SK-N-SH (cell line): ENCODE data around the gene ADCYAP1R1. TPM values are rescaled to one million over a fixed set of nuclear protein-coding genes. Genes with fewer than 3 reads are reported as not detected.

ENCODE experiments used
- CTCF ChIA-PET: fragments of 300-600, 350-600 bp; formaldehyde crosslinking; extraction: SDS; loops from one replicate; lab custom pipeline; 2021; lab: Yijun Ruan, JAX
- POLR2A ChIA-PET: fragments of 350-600 bp; sonication (Branson Sonifier 250); formaldehyde crosslinking; extraction: SDS; loops from one replicate; lab custom pipeline; 2020; ENCODE audit warnings: antibody characterized with exemption, inconsistent platforms; lab: Yijun Ruan, JAX
- DNase-seq: peaks from one replicate; pipeline ENCODE4 v3.0.0; 2012
- H2AFZ ChIP-seq: fragments of 200-600 bp; sonication (generic); 2 replicates; pipeline ENCODE4 v1.8.1; 2016; ENCODE audit warnings: antibody characterized with exemption, mild to moderate bottlenecking, low read depth
- H3F3A ChIP-seq: fragments of 200-600 bp; sonication (generic); replicated peaks from 2 replicates; pipeline ENCODE3; 2016; ENCODE audit warnings: antibody characterized with exemption, mild to moderate bottlenecking; ENCODE audit not compliant: insufficient read depth
- H3K27ac ChIP-seq, 2 experiments: fragments of 200-500 bp in 1 of 2; fragments of 200-600 bp in 1 of 2; sonication (Bioruptor generic) in 1 of 2; sonication (generic), shearing (Covaris generic) in 1 of 2; 2 replicates each; pipeline versions ENCODE4 v1.5.1 to v1.6.1; 2014 to 2016; ENCODE audit warnings: low read depth in 2 of 2, inconsistent platforms in 1 of 2, low read length in 1 of 2, mild to moderate bottlenecking in 1 of 2, mixed read lengths in 1 of 2
- H3K27me3 ChIP-seq: fragments of 200-600 bp; sonication (generic), shearing (Covaris generic); 2 replicates; pipeline ENCODE4 v1.6.1; 2016; ENCODE audit warnings: mixed run types; ENCODE audit not compliant: insufficient read depth
- H3K36me3 ChIP-seq, 2 experiments: fragments of 200-500 bp in 1 of 2; fragments of 200-600 bp in 1 of 2; sonication (Bioruptor generic) in 1 of 2; sonication (generic) in 1 of 2; replicated peaks in 1 of 2; 2 replicates each; pipeline versions ENCODE3 to v1.5.1; 2014 to 2016; ENCODE audit warnings: low read length in 1 of 2, mild to moderate bottlenecking in 1 of 2; ENCODE audit not compliant: insufficient read depth in 2 of 2, control insufficient read depth in 1 of 2
- H3K4me1 ChIP-seq, 2 experiments: fragments of 200-500 bp in 1 of 2; fragments of 200-600 bp in 1 of 2; sonication (Bioruptor generic) in 1 of 2; sonication (generic), shearing (Covaris generic) in 1 of 2; 2 replicates each; pipeline versions ENCODE4 v1.5.1 to v1.6.1; 2014 to 2016; ENCODE audit warnings: low read depth in 1 of 2, low read length in 1 of 2, mixed run types in 1 of 2; ENCODE audit not compliant: insufficient read depth in 2 of 2, control insufficient read depth in 1 of 2
- H3K4me2 ChIP-seq: fragments of 200-600 bp; sonication (generic), shearing (Covaris generic); 2 replicates; pipeline ENCODE4 v1.6.1; 2017; ENCODE audit warnings: mixed run types
- H3K4me3 ChIP-seq, 2 experiments: fragments of 200-500 bp in 1 of 2; fragments of 200-600 bp in 1 of 2; sonication (Bioruptor generic) in 1 of 2; sonication (generic), shearing (Covaris generic) in 1 of 2; 2 replicates each; pipeline versions ENCODE4 v1.5.1 to v1.8.1; 2014 to 2016; ENCODE audit warnings: low read depth in 2 of 2, inconsistent platforms in 1 of 2, low read length in 1 of 2, mild to moderate bottlenecking in 1 of 2, mixed read lengths in 1 of 2, moderate library complexity in 1 of 2
- H3K79me2 ChIP-seq: fragments of 200-600 bp; sonication (generic); 2 replicates; pipeline ENCODE4 v1.8.1; 2017; ENCODE audit warnings: mild to moderate bottlenecking; ENCODE audit not compliant: insufficient read depth
- H3K9ac ChIP-seq: fragments of 200-600 bp; sonication (generic); 2 replicates; pipeline ENCODE4 v1.6.1; 2017; ENCODE audit warnings: mixed run types
- H3K9me2 ChIP-seq: fragments of 200-600 bp; sonication (generic); 2 replicates; pipeline ENCODE4 v1.6.1; 2017; ENCODE audit warnings: mixed run types
- H3K9me3 ChIP-seq: fragments of 200-600 bp; sonication (generic); 2 replicates; pipeline ENCODE4 v1.6.1; 2017; ENCODE audit warnings: mixed run types, mild to moderate bottlenecking, moderate library complexity
- H4K20me1 ChIP-seq: fragments of 200-600 bp; sonication (generic); 2 replicates; pipeline ENCODE4 v1.6.1; 2017; ENCODE audit warnings: mild to moderate bottlenecking, mixed run types; ENCODE audit not compliant: insufficient read depth
- ELF1 ChIP-seq: IDR thresholded peaks from 2 replicates; pipeline ENCODE4 v1.4.0; 2012
- EP300 ChIP-seq, 2 experiments: IDR thresholded peaks; 2 replicates each; pipeline versions ENCODE4 v1.4.0 to v1.6.1; 2012; ENCODE audit warnings: borderline replicate concordance in 1 of 2, low read depth in 1 of 2, low read length in 1 of 2
- EZH2phosphoT487 ChIP-seq: fragments of 200-600 bp; sonication (generic); IDR thresholded peaks from 2 replicates; pipeline ENCODE4 v1.6.1; 2017; ENCODE audit warnings: low read depth, mixed run types, mild to moderate bottlenecking, antibody characterized with exemption, moderate library complexity, borderline replicate concordance
- GATA2 ChIP-seq: sonication (generic); formaldehyde crosslinking; IDR thresholded peaks from 2 replicates; pipeline ENCODE4 v1.5.0; 2020; ENCODE audit warnings: mild to moderate bottlenecking, missing genetic modification reagents
- NFIC ChIP-seq: IDR thresholded peaks from 2 replicates; pipeline ENCODE4 v1.4.0; 2012; ENCODE audit warnings: borderline replicate concordance
- NRF1 ChIP-seq: IDR thresholded peaks from 2 replicates; pipeline ENCODE4 v1.6.1; 2012; ENCODE audit warnings: low read depth, mild to moderate bottlenecking, low read length
- RCOR1 ChIP-seq: fragments of 150-350 bp; IDR thresholded peaks from 2 replicates; pipeline ENCODE4 v1.6.1; 2017; ENCODE audit warnings: antibody characterized with exemption, low read length
- SIN3A ChIP-seq: IDR thresholded peaks from 2 replicates; pipeline ENCODE4 v1.6.1; 2012; ENCODE audit warnings: low read depth, mild to moderate bottlenecking, low read length, moderate library complexity, borderline replicate concordance
- SMC3 ChIP-seq: IDR thresholded peaks from 2 replicates; pipeline ENCODE4 v1.6.1; 2012; ENCODE audit warnings: low read depth, low read length, improper control_type of control experiment
- TAF1 ChIP-seq: IDR thresholded peaks from 2 replicates; pipeline ENCODE4 v1.6.1; 2012; ENCODE audit warnings: low read depth, mild to moderate bottlenecking, low read length, moderate library complexity, borderline replicate concordance
- TEAD4 ChIP-seq: IDR thresholded peaks from 2 replicates; pipeline ENCODE4 v1.4.0; 2012; ENCODE audit warnings: mild to moderate bottlenecking, borderline replicate concordance; ENCODE audit not compliant: insufficient read depth
- USF1 ChIP-seq: IDR thresholded peaks from 2 replicates; pipeline ENCODE4 v1.4.0; 2012; ENCODE audit warnings: low read depth, borderline replicate concordance
- USF2 ChIP-seq: fragments of 150-350 bp; IDR thresholded peaks from 2 replicates; pipeline ENCODE4 v1.6.1; 2017; ENCODE audit warnings: antibody characterized with exemption, low read length, low read depth, borderline replicate concordance
- YY1 ChIP-seq: IDR thresholded peaks from 2 replicates; pipeline ENCODE4 v1.4.0; 2012; ENCODE audit warnings: low read depth, mild to moderate bottlenecking
- WGBS: methylation state at CpG from one replicate; pipeline ENCODE4 v1.1.6; 2017; ENCODE audit warnings: low lambda C conversion rate; 5-methylcytosine and 5-hydroxymethylcytosine counted together
- polyA plus RNA-seq, 3 experiments: library from polyadenylated mRNA; depleted of rRNA; stranded (reverse); fragments of >200 nt; gene quantifications; 2 replicates each; pipeline ENCODE4 v1.2.3, GENCODE V29; 2012

Gene ADCYAP1R1
- polyA plus RNA-seq, 1 of the 3 experiments (the other 2 are of a cell fraction), result 0.08 TPM

GRCh38 chr7:31028417-31028992 is 23.6 kb upstream of the ADCYAP1R1 start:
- H3K9me3 ChIP-seq, result no peaks in the 10 kb centered on the region
- no peak overlapping the region for H2AFZ ChIP-seq
- no peaks in the 10 kb centered on the region for H3F3A ChIP-seq
- no peaks in the 10 kb centered on the region for H3K79me2 ChIP-seq
- TF ChIP-seq RCOR1 (no peak), YY1 (no peak), EP300 (IDR thresholded peaks at IDR 0.05; ENCODE audit: borderline replicate concordance in 1 of 2, low read depth in 1 of 2, low read length in 1 of 2) (no peak), NFIC (no peak), TEAD4 (no peak), EZH2phosphoT487 (no peak)
- 62% methylated on average over 9 of the region's 18 CpGs for WGBS
- H3K4me2 ChIP-seq, result no peak overlapping the region
- H3K4me3 ChIP-seq, result no peak overlapping the region
- no peaks in the 10 kb centered on the region for H4K20me1 ChIP-seq
- peaks cover 0 to 23% of the 10 kb centered on the region in 2 experiments; a peak in 2 of 4 replicates for H3K4me1 ChIP-seq
- CTCF ChIA-PET, result interaction anchor here (0.6 to 7.6 kb wide), 9 partner anchors 7 to 105 kb away, joined by 3 to 50 read pairs (median 12); partner anchors contain the start of gene ADCYAP1R1
- POLR2A ChIA-PET, result no interaction called here
- no peak overlapping the region for H3K27ac ChIP-seq
- H3K27me3 ChIP-seq, result peaks cover 23% of the 10 kb centered on the region
- DNase-seq, result peak; percentile 65
- no peaks in the 10 kb centered on the region for H3K9me2 ChIP-seq
- no peak overlapping the region for H3K9ac ChIP-seq
- no peaks in the 10 kb centered on the region for H3K36me3 ChIP-seq

- Histone ChIP-seq H3K4me3 (no peak overlapping the region), H3F3A (no peaks in the 10 kb centered on the region), H3K36me3 (no peaks in the 10 kb centered on the region)
- POLR2A ChIA-PET, result no interaction called here
- no peak for DNase-seq
- TF ChIP-seq YY1 (no peak), RCOR1 (no peak), SMC3 (no peak), NRF1 (no peak), SIN3A (no peak), TAF1 (no peak), USF1 (no peak), GATA2 (CRISPR knock-in tag) (no peak), USF2 (no peak), ELF1 (no peak)
- TF ChIP-seq, all 33 proteins: peak for 0
- H3K4me2 ChIP-seq, result no peak overlapping the region
- H2AFZ ChIP-seq, result no peak overlapping the region
- CTCF ChIA-PET, result interaction anchor here (0.6 to 7.6 kb wide), 9 partner anchors 8 to 105 kb away, joined by 3 to 50 read pairs (median 12); partner anchors contain the start of gene ADCYAP1R1
- 44% methylated on average over 7 of the region's 7 CpGs for WGBS
- H3K27ac ChIP-seq, result no peak overlapping the region
- no peak overlapping the region for H3K9ac ChIP-seq
- H3K9me3 ChIP-seq, result no peaks in the 10 kb centered on the region
- H4K20me1 ChIP-seq, result no peaks in the 10 kb centered on the region
- no peaks in the 10 kb centered on the region for H3K79me2 ChIP-seq
- peaks cover 0 to 23% of the 10 kb centered on the region in 2 experiments; a peak in 2 of 4 replicates for H3K4me1 ChIP-seq
- peaks cover 28% of the 10 kb centered on the region for H3K27me3 ChIP-seq
- no peaks in the 10 kb centered on the region for H3K9me2 ChIP-seq
These were observed 22.7 kb upstream of the ADCYAP1R1 start for GRCh38 chr7:31029251-31030042.
